Pons (tissue), 1 donor: ENCODE data around the gene FBXO41.
A peak's percentile ranks its signal among the peaks of the same experiment; 100 is the strongest.

Source experiments
- DNase-seq: peaks from one replicate; pipeline ENCODE4 v3.0.0-alpha.2; 2016; ENCODE audit warnings: low spot score

The FBXO41 gene

GRCh38 chr2:73290049-73290839, 6.0 kb upstream of the FBXO41 start:
- DNase-seq, result peak; percentile 42

GRCh38 chr2:73289304-73289703, 5.0 kb upstream of the FBXO41 start:
- no peak for DNase-seq

- no peak for DNase-seq
These were observed 1.9 kb upstream of the FBXO41 start for GRCh38 chr2:73286134-73286655.

GRCh38 chr2:73285159-73285739, 971 bp upstream of the FBXO41 start:
- peak; percentile 46 for DNase-seq

GRCh38 chr2:73283545-73284295, 558 bp downstream of the FBXO41 start:
- DNase-seq, result no peak

GRCh38 chr2:73282924-73283544, 1.2 kb downstream of the FBXO41 start:
- DNase-seq, result no peak

- no peak for DNase-seq
These were observed 3.0 kb downstream of the FBXO41 start for GRCh38 chr2:73281244-73281643.

GRCh38 chr2:73279852-73280251, 4.4 kb downstream of the FBXO41 start:
- no peak for DNase-seq

GRCh38 chr2:73272270-73272669, 12.0 kb downstream of the FBXO41 start:
- DNase-seq, result no peak

- no peak for DNase-seq
These were observed 14.4 kb downstream of the FBXO41 start for GRCh38 chr2:73269686-73270465.

GRCh38 chr2:73268830-73269685, 15.2 kb downstream of the FBXO41 start:
- no peak for DNase-seq

GRCh38 chr2:73268366-73268829, 15.9 kb downstream of the FBXO41 start:
- no peak for DNase-seq

GRCh38 chr2:73267008-73267407, 17.3 kb downstream of the FBXO41 start:
- DNase-seq, result no peak

GRCh38 chr2:73266061-73266901, 18.0 kb downstream of the FBXO41 start:
- no peak for DNase-seq

GRCh38 chr2:73265298-73266060, 18.8 kb downstream of the FBXO41 start:
- DNase-seq, result no peak

- DNase-seq, result no peak
These were observed 19.5 kb downstream of the FBXO41 start for GRCh38 chr2:73264783-73265182.

- no peak for DNase-seq
These were observed 20.0 kb downstream of the FBXO41 start for GRCh38 chr2:73264332-73264606.

- no peak for DNase-seq
These were observed 20.5 kb downstream of the FBXO41 start for GRCh38 chr2:73263540-73264331.
